Retinal pigment epithelial cell (primary cell): ENCODE measurements around the gene FUNDC2.

Experiments used
- DNase-seq: peaks from one replicate; pipeline ENCODE4 v3.0.0-alpha.2; 2010; ENCODE audit warnings: low read depth
- H3K4me3 ChIP-seq: 2 replicates; pipeline ENCODE4 v1.5.1; 2011; ENCODE audit warnings: mild to moderate bottlenecking, low read length, control low read depth, moderate library complexity
- CTCF ChIP-seq: conservative IDR thresholded peaks from 2 replicates; pipeline ENCODE4 v1.5.1; 2011; ENCODE audit warnings: low read depth, low read length, control low read depth, inconsistent platforms

FUNDC2 gene

GRCh38 chrX:155108427-155108826 lies 81.8 kb downstream of the FUNDC2 start:
- no peak overlapping the region for H3K4me3 ChIP-seq
- no peak for DNase-seq
- no peak for TF ChIP-seq CTCF
